ENCODE measurements around the gene SPARCL1.

SPARCL1 gene

DNA sequence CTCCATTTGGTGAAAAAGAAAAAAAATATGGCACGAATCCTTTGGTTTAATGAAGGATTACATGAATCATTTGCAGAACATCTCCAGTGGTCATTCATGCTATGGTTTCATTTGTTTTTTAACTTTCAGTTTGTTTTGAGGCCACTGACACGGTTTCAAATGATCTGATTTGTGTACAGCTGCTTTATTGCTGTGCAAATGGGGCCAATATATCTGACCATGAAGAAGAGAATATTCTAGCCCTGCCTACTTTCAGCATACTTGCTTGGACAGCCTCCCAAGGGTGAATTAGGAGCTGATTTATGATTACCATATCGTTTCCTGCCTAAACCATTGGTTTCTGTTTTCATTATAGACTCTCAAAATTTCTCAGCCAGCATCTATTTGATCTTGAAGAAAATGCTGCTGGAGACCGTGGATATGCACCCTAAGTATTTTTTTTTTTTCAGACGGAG is 30.7 kb downstream of the SPARCL1 start:
- Histone ChIP-seq H3K79me2 (ENCODE audit: low read length) (no peaks in the 10 kb centered on the region), H3K4me1 (ENCODE audit: low read length) (0 out of 2 replicates have a peak, but pooled peaks cover 5% of the 10 kb centered on the region), H3K4me2 (ENCODE audit: low read depth, low read length) (peak overlapping the region; percentile 54), H3K36me3 (replicated peaks; ENCODE audit: insufficient read depth, low read length) (no peaks in the 10 kb centered on the region), H3K9ac (ENCODE audit: low read length) (0 out of 2 replicates have a peak overlapping the region, but pooled peaks have one; percentile 6), H3K9me2 (replicated peaks; ENCODE audit: insufficient read depth, low read length) (no peaks in the 10 kb centered on the region), H3K4me3 (ENCODE audit: low read length) (peak overlapping the region; percentile 32; the same call in 1 of the 2 replicates), H4K20me1 (ENCODE audit: insufficient read depth, low read length) (no peaks in the 10 kb centered on the region), H3F3A (ENCODE audit: insufficient read depth, low read length) (no peaks in the 10 kb centered on the region), H3K9me3 (replicated peaks; ENCODE audit: insufficient read depth, low read length) (no peaks in the 10 kb centered on the region), H2AFZ (ENCODE audit: low read length) (peak overlapping the region; percentile 85), H3K27ac (ENCODE audit: low read length) (no peak overlapping the region), H3K27me3 (replicated peaks; ENCODE audit: insufficient read depth, low read length) (no peaks in the 10 kb centered on the region)
- no peak for TF ChIP-seq EZH2 (optimal IDR thresholded peaks at IDR 0.05; ENCODE audit: low read depth, low read length)
- TF ChIP-seq EZH2phosphoT487 (IDR thresholded peaks at IDR 0.05; ENCODE audit: low read length) = no peak
- TF ChIP-seq, protein P1, sequence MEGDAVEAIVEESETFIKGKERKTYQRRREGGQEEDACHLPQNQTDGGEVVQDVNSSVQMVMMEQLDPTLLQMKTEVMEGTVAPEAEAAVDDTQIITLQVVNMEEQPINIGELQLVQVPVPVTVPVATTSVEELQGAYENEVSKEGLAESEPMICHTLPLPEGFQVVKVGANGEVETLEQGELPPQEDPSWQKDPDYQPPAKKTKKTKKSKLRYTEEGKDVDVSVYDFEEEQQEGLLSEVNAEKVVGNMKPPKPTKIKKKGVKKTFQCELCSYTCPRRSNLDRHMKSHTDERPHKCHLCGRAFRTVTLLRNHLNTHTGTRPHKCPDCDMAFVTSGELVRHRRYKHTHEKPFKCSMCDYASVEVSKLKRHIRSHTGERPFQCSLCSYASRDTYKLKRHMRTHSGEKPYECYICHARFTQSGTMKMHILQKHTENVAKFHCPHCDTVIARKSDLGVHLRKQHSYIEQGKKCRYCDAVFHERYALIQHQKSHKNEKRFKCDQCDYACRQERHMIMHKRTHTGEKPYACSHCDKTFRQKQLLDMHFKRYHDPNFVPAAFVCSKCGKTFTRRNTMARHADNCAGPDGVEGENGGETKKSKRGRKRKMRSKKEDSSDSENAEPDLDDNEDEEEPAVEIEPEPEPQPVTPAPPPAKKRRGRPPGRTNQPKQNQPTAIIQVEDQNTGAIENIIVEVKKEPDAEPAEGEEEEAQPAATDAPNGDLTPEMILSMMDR (IDR thresholded peaks at IDR 0.05; ENCODE audit: low read length) = no peak
- DNase-seq = peak; percentile 7

DNA sequence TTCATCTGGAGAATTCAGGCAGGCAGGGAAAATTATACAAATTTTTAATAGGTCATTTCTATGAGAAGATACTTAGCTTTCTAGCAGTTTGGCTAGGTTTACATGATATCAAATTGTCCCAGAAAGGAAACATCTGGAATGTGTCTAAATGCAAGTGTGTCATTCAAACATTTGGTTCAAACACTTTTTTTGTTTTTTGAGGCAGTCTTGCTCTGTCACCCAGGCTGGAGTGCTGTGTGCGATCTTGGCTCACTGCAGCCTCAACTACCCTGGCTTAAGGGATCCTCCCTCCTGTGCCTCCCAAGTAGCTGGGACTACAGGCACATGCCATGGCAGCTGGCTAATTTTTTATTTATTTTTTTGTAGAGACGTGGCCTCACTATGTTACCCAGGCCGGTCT is 31.6 kb downstream of the SPARCL1 start:
- TF ChIP-seq, protein P1 (IDR thresholded peaks at IDR 0.05; ENCODE audit: low read length) = no peak
- TF ChIP-seq EZH2 (optimal IDR thresholded peaks at IDR 0.05; ENCODE audit: low read depth, low read length) = no peak
- TF ChIP-seq EZH2phosphoT487 (IDR thresholded peaks at IDR 0.05; ENCODE audit: low read length) = no peak
- Histone ChIP-seq H3K4me1 (ENCODE audit: low read length) (0 out of 2 replicates have a peak, but pooled peaks cover 5% of the 10 kb centered on the region), H3K27ac (ENCODE audit: low read length) (no peak overlapping the region), H3K9me3 (replicated peaks; ENCODE audit: insufficient read depth, low read length) (no peaks in the 10 kb centered on the region), H3K4me2 (ENCODE audit: low read depth, low read length) (no peak overlapping the region), H3K9ac (ENCODE audit: low read length) (no peak overlapping the region), H3K36me3 (replicated peaks; ENCODE audit: insufficient read depth, low read length) (no peaks in the 10 kb centered on the region), H2AFZ (ENCODE audit: low read length) (no peak overlapping the region), H3K27me3 (replicated peaks; ENCODE audit: insufficient read depth, low read length) (no peaks in the 10 kb centered on the region), H3F3A (ENCODE audit: insufficient read depth, low read length) (no peaks in the 10 kb centered on the region), H3K9me2 (replicated peaks; ENCODE audit: insufficient read depth, low read length) (no peaks in the 10 kb centered on the region), H3K4me3 (ENCODE audit: low read length) (no peak overlapping the region), H3K79me2 (ENCODE audit: low read length) (no peaks in the 10 kb centered on the region), H4K20me1 (ENCODE audit: insufficient read depth, low read length) (no peaks in the 10 kb centered on the region)
- no peak for DNase-seq

DNA sequence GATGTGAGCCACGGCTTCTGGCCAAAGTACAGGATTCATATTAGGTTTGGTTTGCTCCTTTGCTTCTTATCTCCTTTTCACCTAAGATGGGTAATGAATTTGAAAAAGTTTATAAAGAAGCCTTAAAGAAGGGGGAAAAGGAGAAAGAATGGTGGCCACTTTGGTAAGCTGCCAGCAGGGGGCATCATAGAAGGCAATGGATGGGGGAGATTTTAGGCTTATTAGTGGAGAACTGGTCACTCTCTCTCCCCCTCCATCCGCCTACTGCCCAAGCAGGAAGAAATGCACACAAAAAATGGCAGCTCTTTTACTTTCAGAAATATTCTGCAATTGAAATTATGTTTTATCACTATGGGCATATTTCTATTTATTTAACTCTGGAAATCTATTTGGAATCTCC is 32.0 kb downstream of the SPARCL1 start:
- no peaks in the 10 kb centered on the region for H3K9me3 ChIP-seq (replicated peaks; ENCODE audit: insufficient read depth, low read length)
- H3K79me2 ChIP-seq (ENCODE audit: low read length) = no peaks in the 10 kb centered on the region
- no peaks in the 10 kb centered on the region for H3F3A ChIP-seq (ENCODE audit: insufficient read depth, low read length)
- H4K20me1 ChIP-seq (ENCODE audit: insufficient read depth, low read length) = no peaks in the 10 kb centered on the region
- H3K4me1 ChIP-seq (ENCODE audit: low read length) = 0 out of 2 replicates have a peak, but pooled peaks cover 5% of the 10 kb centered on the region
- TF ChIP-seq, protein P1 (IDR thresholded peaks at IDR 0.05; ENCODE audit: low read length) = peak; percentile 44
- TF ChIP-seq EZH2phosphoT487 (IDR thresholded peaks at IDR 0.05; ENCODE audit: low read length) = no peak
- no peaks in the 10 kb centered on the region for H3K9me2 ChIP-seq (replicated peaks; ENCODE audit: insufficient read depth, low read length)
- H3K36me3 ChIP-seq (replicated peaks; ENCODE audit: insufficient read depth, low read length) = no peaks in the 10 kb centered on the region
- no peak overlapping the region for H3K27ac ChIP-seq (ENCODE audit: low read length)
- no peak overlapping the region for H3K9ac ChIP-seq (ENCODE audit: low read length)
- H3K27me3 ChIP-seq (replicated peaks; ENCODE audit: insufficient read depth, low read length) = no peaks in the 10 kb centered on the region
- no peak for DNase-seq
- H2AFZ ChIP-seq (ENCODE audit: low read length) = no peak overlapping the region
- no peak overlapping the region for H3K4me3 ChIP-seq (ENCODE audit: low read length)
- H3K4me2 ChIP-seq (ENCODE audit: low read depth, low read length) = no peak overlapping the region

Measured in MM.1S (cell line).